Stimulated activated CD8-positive, alpha-beta memory T cell treated with anti-CD3 and anti-CD28 coated beads, Interleukin-4, amount 100 ng/mL, for 4 hours (primary cell): ENCODE measurements around the gene MRPL53.

Experiments used
- DNase-seq, 2 donors: peaks; one replicate each; pipeline ENCODE4 v3.0.0-alpha.2; 2020; ENCODE audit warnings: low read depth in 2 of 2, low spot score in 1 of 2

Gene MRPL53

GRCh38 chr2:74472086-74472944, at the start of gene MRPL53:
TSS of gene MRPL53 (minus strand) at chr2:74472680. CDS start at chr2:74472660, 20 bp downstream.
- DNase-seq = peak; percentile 87 to 94

DNA sequence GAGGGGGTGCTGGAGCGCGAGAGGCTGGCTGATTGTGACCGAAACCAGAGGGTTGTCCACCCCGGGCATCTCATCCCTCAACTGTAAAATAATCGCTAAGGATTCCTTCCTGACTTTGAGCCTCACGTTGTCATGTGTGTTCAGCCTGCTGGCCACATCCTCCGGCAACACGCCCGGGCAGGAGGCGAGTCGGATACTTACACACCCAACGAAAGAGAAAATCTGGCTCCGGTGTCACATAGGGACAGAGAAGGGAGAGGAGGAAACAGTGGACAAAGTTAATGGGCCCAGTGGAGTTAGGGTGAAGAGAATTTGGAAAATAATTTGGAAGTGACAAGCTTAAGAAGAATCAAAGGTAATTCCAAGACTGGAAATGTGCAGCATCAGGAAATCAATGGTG, 44.2 kb upstream of the MRPL53 start:
- no peak for DNase-seq

- DNase-seq = peak; percentile 47 to 57
Observed at GRCh38 chr2:74515981-74516633, 43.6 kb upstream of the MRPL53 start.

GRCh38 chr2:74515271-74515980, 42.9 kb upstream of the MRPL53 start:
- no peak for DNase-seq

DNA sequence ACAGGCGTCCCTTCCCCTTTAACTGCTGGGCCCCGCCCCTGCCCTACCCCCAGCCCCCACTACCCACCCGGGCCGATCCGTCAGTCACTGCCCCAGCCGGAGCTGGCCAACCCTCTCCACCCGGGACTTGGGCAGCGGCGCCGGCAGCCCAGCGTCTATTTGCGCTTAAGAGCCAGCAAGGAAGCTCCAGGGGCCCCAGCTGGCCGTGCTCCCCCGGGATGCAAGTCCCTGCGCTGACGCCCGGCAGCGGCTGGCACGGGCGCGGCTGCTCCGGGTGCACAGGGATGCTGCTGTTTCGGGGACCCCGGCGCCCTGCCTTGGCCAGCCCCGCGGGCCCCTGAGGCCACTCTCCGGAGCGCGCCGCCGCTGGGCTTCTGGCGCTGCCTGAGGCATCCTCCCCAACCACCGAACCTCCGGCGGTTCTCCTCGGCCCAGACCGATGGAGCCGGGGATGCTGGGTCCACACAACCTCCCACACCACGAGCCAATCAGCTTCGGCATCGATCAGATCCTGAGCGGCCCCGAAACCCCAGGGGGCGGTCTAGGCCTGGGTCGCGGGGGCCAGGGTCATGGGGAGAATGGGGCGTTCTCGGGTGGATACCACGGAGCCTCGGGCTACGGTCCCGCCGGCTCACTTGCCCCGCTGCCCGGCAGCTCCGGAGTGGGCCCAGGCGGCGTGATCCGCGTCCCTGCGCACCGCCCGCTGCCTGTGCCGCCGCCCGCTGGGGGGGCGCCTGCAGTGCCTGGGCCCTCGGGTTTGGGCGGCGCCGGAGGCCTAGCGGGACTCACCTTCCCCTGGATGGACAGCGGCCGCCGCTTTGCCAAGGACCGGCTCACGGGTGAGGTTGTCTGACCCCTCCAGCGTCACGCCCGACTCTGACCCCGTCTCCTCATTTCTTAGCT, 42.1 kb upstream of the MRPL53 start, which contains the start of gene TLX2:
Gene TLX2, plus strand, starts transcription at position 83 of the 903 bp plus-strand sequence. Its CDS starts 357 bp downstream, at position 440.
- DNase-seq = no peak

GRCh38 chr2:74513605-74514367, 41.3 kb upstream of the MRPL53 start:
- no peak for DNase-seq

DNA sequence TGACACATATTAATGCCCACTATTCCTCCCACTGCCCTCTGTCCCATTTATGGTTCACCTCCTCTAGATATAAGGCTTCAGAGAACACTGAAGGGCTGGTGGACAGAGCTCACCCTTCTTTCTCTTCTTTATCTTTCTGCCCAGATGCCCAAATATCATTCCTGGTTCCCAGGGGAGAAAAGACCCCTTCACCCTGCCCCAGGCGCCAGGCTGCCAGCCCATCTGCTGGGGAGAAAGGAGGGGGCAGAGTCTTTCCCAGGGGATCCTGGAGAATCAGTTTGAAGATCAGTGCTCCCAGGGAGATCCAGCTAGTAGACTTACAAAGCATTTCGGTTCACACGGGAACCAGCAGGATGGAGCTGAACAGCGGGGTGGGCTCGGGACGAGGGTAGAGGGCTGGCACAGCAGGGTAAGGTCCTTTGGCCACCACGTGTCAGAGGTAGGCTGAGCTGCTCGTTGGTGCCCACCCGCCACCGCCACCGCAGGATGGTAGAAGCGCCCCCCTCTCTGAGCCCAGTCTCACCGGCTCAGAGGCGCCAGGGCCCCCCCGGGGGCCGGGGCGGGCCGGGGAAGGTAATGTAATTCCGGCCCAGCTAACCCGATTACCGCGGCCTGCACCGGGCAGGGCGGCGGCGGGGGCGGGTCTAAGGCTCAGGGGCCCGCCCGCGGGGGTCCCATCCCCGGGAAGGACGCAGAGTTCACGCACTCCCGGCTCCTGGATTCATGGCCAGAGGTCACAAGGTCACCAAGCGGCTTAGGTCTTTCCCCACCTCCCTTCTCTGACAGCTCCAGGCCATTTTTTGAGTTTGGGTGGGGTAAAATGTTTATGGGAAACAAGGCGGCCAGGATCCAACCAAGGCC, 40.5 kb upstream of the MRPL53 start:
- no peak for DNase-seq

DNA sequence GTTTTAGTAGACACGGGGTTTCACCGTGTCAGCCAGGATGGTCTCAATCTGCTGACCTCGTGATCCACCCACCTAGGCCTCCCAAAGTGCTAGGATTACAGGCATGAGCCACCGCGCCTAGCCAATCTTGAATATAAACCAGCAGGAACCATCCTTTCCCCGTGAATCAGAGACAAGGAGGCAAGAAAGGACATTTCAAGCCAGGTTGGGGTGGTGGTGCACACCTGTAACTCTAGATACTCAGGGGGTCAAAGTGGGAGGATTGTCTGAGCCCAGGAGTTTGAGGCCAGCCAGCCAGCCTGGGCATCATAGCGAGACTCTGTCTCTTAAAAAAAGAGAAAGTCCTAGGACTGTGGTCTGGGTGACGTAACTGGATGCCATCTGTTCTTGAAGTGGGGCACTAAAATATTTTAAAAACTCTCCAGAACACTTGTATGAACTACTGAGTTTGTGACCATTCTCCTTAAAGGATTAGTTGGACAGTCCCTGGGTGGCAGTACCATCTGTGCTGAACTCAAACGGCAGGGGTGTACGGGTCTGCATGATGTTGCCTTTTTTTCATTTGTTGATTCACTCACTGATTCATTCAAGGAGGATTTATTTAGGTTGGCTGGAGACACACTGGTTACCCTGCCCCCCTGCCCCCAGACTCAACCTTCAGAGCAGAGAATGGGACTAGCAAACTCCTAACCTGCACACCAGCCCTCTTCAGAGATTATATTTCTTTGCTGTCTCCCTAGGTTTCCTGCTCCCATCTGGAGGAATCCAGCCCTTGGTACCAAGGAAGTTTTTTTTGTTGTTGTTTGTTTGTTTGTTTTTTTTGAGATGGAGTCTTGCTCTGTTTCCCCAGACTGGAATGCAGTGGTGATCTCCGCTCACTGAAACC, 38.9 kb upstream of the MRPL53 start:
- DNase-seq = no peak

- no peak for DNase-seq
Observed at GRCh38 chr2:74510272-74510671, 37.8 kb upstream of the MRPL53 start.

DNA sequence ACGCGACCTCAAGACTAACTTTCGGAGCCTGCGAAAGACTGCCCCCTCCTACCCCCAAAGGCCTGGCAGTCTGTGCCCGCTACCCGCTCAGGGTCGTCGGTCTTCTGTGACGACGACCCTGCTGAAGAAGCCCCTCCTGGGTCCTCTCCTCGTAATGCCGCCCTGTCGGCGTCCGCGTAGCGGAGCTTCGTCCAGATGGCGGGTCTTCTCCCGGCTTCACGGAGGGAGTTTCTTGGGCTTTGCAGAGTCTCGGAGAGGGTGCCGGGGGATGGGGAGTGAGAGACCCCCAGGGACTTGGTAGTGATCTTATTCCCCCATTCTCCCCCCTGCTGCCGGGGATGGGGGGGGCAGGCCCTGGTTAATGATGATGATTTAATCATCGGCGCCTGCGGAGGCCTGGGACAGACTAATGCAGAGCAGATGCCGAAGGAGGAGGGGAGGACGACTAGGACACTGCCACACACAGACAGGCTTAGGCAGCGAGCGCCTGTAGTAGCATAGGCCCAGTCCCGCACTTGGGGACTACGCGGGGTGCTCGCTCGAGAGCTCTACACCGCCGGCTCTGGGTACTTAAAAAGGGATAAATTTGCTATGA, 35.5 kb upstream of the MRPL53 start:
- DNase-seq = no peak

DNA sequence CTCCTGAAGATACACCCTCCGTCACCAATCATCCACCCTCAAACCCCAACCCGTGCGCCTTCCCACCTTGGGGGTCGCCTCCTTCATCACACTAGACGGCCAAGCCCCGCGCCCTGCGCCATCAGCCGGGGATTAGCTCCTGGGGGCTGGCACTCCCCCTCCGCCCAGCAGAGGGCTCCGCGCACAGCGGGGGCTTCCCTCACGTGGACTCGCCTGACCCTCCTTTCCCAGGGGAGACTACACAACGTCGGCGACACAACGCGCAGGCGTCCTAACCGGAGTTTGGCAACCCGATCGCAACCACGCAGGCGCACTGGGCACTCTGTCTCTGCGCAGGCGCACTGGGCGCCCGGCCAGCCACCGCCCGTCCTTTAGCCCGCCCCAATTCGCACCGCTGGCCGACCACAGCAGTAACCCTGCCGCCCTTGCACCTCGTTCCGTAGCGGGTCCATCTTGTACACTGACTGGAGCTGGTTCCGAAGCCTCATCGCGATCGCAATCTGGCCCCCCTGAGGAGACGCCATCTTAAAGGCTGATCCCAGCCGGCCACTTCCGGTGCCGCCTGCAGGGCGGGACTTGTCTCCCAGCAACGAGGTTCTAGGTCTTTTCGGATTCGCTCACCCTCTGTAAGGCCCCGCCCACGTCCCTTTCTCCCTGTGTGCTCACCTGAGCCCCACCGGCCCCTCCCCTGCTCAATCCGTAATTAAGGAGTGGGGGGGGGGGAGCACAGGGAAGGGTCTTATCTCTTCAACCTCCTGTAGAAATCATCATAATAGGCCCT, 34.9 kb upstream of the MRPL53 start, which contains the start of gene PCGF1:
Gene PCGF1, minus strand, starts transcription at position 551 of the 781 bp plus-strand sequence. Its CDS starts 27 bp downstream, at position 524.
- peak; percentile 98 to 99 for DNase-seq

DNA sequence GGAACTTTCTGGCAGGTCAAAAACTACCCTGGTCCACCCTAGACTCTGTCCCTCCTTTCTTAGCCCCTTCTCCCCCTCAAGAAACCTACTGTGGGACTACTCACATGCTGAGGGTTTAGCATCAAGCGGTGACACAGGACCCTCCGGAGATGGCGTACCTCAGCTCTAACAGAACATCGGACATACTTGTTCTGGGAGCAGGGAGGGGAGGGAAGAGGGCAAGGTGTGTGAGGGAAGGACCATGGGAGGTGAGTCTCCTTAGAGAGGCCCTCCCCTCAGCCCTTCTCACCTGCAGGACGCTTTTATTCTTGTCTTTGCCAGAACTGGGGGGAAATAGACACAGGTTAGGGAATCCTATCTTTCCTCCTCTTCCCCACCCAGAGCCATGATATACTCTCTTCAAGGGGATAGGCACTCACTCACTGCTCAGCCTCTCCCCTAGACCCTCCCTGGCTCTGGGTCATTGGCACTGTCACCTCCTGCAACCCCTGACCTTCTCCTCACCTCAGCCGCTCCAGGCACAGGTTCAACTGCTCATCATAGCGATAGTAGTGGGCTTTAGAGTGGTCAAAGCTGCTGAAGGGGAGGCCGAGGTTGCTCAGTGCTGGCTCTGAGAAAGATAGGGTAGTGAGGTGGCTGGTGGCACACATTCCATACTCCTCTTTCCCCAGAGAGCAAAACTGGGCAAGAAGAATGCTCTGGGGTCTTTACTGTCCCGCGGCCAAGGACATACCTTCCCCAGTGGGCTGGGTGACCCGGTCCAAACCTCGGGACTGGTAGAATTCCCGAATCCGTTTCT, 33.2 kb upstream of the MRPL53 start:
- DNase-seq = no peak

- no peak for DNase-seq
Observed at GRCh38 chr2:74504591-74504990, 32.1 kb upstream of the MRPL53 start.

GRCh38 chr2:74503506-74504475, 31.3 kb upstream of the MRPL53 start:
- no peak for DNase-seq
